ENCODE measurements around the gene NPLOC4.

Gene NPLOC4

GRCh38 chr17:81528651-81529436 lies 108.1 kb downstream of the NPLOC4 start:
- no peak for DNase-seq

DNA sequence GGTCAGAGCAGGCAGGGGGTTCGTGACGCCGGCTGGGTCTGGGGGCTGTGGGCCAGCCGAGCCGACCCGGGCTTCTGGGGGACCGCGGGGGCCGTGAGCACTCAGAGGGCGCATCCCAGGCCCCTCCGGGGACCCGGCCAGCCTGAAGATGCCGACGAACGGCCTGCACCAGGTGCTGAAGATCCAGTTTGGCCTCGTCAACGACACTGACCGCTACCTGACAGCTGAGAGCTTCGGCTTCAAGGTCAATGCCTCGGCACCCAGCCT lies 108.6 kb downstream of the NPLOC4 start:
- no peak for DNase-seq

GRCh38 chr17:81527591-81528383 lies 109.1 kb downstream of the NPLOC4 start, which contains the start of gene FSCN2:
FSCN2 (plus strand) TSS chr17:81528377; CDS start chr17:81528532, 155 bp downstream.
- no peak for DNase-seq

- no peak for DNase-seq
Observed at GRCh38 chr17:81526662-81527571, 110.0 kb downstream of the NPLOC4 start.

DNA sequence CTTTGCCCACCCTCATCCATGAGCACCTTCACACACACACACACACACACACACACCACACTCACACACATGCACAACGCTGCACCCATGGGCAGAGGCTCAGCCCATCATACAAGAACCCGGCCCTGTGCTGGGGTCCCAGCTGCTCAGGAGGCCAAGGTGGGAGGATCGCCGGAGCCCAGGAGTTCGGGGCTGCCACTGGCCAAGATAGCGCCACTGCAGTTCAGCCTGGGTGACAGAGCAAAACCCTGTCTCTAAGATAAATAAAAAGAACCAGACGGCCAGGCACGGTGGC lies 112.1 kb downstream of the NPLOC4 start:
- no peak for DNase-seq

DNA sequence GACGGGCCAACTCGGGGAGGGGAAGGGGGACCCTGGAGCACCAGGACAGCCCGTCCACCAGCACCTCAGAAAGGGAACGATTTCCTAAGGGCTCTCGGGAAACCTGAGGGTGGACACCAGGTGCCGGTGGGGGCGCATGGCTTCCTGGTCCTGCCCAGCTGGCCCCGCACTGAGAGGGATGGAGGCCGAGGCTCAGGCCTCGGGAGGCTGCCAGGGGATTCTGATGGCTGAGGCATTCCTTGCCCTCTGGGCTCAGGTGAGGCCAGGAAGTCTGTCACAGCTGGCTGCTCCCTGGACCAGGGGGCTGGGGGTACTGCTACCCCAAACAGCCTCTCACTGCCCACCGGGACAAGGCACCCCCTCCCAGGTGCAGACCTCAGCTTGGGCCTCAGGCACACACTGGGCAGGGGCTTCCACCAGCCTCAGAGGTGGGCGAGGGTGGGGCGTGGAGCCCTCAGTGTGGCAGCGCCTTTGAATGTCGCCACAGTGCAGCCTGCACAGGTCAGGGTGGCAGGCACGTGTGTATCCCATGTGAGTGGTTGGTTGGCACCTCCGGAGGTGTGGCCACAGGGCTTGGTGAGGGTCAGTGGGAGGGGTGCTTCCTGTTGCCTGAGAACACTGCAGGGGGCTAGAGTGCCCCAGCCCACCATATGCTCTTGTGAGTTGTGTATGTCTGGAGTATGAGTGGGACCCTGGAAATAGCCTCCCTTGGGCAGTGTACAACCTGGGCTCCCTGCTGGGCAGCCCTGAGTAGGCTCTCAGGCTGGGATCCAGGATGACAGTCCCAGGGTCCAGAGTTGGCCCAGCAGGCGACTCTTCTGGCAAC lies 112.7 kb downstream of the NPLOC4 start:
- DNase-seq, result no peak

DNA sequence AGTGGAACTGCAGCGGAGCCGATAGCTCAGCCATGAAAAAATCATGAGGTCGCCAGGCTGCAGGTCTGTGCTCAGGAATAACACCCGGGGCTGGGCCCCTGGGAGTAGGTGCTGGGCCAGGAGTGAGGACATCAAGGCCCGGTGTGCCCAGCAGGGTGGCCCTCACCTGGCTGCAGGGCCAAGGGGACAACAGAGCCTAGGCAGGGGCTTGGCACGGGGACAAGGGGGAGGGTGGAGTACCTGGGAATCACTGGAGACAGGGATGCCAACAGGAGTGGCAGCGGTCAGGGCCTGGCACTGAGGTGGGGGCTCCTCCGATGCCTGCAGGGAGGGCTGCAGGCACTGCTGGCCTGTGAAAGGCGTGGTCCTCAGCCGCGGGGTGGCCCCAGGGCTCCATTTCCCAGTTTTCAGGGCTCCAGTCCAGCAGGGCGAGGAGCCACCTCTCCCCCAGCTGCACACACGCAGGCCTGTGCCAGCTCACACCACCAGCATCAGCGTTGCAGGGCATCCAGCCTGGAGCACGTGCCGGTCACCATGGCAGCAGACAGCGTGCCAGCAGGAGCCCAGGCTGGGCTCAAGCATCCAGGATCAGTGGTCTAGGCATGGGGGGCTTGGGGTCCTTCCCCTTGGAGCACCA lies 113.4 kb downstream of the NPLOC4 start:
- DNase-seq, result no peak

GRCh38 chr17:81522491-81523401 lies 114.2 kb downstream of the NPLOC4 start:
- no peak for DNase-seq

DNA sequence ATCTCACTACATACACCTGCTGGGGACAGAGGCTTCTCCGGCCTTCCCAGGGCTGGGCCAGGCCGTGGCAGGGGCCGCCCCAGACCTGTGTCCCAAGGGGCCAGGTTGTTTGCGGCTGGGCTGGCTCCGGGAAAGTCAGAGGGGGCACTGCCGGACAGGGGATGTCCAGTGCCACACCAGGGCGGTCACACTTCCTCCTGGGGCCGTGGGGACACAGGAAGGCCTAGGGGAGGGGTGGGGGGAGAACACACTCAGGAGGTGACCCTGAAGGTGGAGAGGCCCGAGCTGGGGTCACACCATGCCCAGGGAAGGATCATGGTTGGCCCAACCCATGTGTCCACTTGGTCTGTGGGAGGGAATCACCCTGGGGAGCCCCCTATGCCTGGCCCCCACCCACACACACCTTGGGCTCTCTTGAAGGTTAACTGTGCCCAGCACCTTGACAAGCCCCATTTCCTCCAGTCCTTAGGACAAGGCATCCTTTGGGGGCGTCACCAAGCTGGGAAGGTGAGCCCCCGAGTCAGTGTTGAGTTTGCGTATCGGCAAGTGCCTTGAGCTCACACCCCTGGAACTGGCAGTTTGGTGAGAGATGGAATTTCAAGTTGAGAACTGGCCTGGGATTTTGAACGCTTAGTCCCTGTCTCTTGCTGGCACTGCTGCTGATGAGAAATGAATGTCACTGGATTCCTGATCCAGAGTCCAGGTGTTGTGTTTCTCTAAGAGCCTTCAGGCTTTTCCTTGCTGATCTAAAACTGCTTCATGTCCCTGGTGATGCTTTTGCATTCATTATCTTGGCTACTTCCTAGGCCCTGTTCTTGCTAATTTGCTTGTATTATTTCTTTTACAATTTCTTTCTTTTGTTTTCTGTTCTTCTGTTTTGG lies 116.7 kb downstream of the NPLOC4 start:
- DNase-seq, result no peak

DNA sequence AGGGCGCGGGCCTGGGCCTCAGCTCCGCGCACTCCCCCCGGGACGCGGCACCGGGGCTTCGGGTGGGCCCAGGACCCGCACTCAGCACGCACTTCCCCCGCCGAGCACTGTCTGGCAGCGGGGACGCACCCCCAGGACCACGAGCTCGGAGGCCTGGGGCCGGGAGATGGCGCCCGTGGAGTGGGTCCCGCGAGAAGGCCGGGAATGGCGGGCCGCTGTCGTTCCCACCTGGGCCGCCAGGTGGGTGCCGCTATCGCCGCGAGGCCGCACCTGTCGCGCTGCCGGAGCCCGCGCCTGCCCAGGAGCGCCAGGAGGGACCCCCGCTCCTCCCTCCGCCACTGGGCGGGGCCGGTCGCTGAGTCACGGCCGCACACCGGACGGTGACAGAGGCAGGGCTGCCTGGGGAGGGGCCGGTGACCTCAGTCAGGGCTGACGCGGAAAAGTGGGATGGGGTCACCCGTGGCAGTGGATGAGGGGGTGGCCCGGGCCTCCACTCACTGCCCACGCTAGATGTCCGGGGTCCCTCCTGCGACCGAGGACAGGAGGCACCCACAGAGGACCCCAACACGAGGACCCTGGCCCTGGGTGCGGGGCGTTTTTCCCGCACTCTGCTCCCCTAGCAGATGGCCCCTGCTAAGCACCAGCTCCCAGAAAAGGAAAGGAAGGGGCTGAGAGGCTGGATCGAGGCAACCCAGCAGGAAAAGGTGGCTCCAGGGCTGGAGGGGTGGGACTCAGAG lies 117.5 kb downstream of the NPLOC4 start:
- DNase-seq, result no peak

GRCh38 chr17:81518785-81519283 lies 118.1 kb downstream of the NPLOC4 start:
- no peak for DNase-seq

DNA sequence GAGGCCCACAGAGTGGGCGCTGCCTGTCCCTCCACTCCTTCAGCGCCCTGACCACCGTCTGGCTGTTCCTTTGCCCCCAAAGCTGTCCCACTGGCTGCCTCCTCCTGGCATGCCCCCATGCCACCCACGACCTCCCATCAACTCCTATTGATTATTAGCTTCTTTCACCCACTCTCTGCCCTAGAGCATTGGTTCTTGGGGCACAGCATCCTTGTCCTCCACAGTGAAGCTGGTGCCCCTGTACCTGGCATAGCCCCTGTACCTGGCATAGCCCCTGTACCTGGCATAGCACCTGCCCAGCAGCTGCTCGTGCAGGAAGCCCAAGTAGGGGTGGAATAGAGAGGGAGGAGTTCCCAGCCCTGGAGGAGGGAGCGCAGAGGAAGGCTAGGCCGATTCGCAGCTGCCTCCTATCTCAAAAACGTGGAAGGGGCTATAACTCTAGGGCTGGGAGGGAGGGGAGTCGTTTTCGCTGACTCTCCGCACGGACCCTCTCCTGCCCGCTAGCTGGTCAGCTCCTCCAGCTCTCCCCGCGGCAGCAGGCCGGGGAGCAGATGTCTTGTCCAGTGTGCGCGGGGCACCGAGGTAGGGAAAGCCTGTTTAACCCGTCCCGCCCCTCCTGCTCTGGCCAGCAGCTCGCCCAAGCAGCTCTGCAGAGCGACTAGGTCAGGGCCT lies 118.7 kb downstream of the NPLOC4 start:
- no peak for DNase-seq

DNA sequence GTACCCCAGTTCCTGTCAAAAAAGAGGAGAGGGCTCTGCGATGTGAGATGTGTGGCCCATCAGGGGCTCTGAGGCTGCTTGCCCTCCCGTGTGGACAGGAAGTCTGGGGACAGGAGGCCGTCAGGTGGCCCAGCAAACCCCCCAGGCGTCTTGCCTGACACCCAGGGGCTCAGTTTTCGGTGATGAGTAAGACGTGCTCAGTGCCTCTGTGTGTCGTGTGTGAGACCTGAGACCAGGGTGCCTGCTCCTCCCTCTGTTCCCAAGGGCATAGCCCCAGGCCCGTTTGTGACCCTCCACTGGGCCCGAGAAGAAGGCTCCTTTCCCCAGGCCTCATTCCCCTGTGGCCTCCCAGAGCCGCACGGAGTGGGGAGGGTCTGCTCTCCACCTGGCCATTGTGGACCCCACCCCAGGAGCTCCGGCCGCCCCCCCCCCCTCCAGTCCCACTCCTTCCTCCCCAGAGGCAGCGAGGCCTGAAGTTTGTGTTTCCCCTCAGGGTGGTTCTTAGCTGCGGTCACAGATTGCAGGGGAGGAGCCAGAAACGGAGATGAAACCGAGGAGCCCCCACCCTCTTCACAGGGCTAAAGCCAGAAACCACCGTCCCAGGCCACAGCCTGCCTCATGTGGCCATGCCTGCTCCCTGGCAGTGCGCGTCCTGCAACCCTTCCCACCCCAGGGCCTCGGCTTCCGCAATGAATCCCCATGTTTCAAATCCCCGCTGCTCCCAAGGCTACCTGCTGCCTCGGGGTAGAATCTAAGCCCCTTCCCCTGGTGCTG lies 119.4 kb downstream of the NPLOC4 start:
- no peak for DNase-seq

GRCh38 chr17:81517009-81517338 lies 119.9 kb downstream of the NPLOC4 start:
- no peak for DNase-seq

- no peak for DNase-seq
Observed at GRCh38 chr17:81516439-81516838, 120.5 kb downstream of the NPLOC4 start.

- no peak for DNase-seq
Observed at GRCh38 chr17:81515530-81516041, 121.3 kb downstream of the NPLOC4 start.

- peak; percentile 28 for DNase-seq
Observed at GRCh38 chr17:81514739-81515529, 122.0 kb downstream of the NPLOC4 start.
